LNCAP (cell line): ENCODE data around the gene NF2.

Experiments used
- TF ChIP-seq, protein P1 (sequence below): fragments of 450-650 bp; IDR thresholded peaks from 2 replicates; pipeline ENCODE4 v1.5.1; 2017; ENCODE audit warnings: mild to moderate bottlenecking

NF2 gene

DNA sequence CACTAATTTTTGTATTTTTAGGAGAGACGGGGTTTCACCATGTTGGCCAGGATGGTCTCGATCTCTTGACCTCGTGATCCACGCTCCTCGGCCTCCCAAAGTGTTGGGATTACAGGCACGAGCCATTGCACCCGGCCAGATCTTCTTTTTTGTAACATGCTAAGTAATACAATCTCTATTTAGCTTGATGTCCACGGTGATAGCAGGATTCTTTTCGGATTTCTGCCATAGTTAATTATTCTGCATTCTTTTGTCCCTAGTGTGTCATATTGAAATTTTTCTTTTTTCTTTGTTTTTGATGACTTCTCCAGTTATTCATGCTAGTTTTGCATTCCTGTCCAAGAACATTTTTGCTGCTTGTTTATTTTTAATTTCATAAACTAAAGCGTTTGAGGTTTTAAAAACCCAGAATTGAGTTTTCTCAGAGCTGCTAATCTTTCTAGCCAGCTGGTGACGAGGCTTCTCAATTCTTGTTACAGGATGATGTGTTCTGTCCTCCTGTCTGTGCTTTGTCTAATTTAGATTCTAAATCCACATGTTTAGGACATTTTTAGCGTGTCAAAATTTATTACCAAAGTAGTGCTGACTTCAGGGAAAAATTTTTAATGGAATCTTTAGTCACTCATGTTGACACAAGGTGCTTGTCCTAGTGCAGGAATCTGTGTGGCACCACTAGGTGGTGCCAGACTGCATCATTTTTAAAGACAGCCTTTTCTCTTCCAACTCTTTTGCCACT, 21.8 kb downstream of the NF2 start:
- TF ChIP-seq, protein P1, sequence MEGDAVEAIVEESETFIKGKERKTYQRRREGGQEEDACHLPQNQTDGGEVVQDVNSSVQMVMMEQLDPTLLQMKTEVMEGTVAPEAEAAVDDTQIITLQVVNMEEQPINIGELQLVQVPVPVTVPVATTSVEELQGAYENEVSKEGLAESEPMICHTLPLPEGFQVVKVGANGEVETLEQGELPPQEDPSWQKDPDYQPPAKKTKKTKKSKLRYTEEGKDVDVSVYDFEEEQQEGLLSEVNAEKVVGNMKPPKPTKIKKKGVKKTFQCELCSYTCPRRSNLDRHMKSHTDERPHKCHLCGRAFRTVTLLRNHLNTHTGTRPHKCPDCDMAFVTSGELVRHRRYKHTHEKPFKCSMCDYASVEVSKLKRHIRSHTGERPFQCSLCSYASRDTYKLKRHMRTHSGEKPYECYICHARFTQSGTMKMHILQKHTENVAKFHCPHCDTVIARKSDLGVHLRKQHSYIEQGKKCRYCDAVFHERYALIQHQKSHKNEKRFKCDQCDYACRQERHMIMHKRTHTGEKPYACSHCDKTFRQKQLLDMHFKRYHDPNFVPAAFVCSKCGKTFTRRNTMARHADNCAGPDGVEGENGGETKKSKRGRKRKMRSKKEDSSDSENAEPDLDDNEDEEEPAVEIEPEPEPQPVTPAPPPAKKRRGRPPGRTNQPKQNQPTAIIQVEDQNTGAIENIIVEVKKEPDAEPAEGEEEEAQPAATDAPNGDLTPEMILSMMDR: peak; percentile 97

DNA sequence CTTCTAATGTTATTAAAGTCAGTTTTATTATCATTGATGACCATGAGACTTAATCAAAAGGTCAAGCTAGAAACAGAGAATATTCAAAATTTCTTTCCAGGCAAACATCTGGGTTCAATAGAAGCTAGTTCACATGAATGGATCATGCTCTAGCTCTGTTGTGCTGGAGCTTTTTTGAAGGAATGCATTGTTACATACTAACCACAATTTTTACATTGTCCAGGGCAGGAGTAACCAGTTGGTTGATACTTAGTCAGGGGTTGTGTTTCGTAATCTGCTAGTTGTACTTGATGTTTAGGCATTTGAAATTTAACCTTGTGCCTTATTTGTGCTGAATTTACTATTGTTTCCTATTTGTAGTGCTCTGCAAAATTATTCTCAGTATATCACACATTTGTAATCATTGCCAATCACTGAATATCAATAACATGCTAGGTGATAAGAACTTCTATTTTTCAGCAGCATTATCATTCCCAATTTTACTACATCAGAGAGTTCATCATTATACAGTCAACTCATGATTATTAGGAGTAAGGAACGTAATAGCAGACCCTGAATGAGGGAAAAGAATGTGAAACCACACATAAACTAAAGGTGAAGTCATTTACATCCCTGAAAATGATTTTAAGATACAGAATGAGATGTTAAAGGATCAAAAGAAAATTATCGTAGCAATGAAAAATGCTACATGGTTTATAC, 23.2 kb downstream of the NF2 start:
- TF ChIP-seq, protein P1: no peak

DNA sequence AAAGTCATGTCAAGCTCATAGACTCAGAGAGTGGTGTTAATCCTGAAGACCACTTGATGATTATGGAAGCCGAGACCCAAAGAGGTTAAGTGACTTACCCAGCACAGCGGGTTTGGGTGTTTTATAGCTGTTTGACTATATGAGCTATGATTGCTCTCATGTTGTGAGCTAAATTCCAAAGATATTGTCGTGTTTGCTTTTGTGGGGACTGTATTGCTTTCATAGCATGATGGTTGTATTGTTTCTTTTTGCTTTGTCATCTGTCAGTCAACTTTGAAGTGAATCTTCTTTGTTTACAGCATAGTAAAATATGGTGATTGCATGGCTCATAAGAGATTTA, 23.7 kb downstream of the NF2 start:
- TF ChIP-seq, protein P1: no peak

DNA sequence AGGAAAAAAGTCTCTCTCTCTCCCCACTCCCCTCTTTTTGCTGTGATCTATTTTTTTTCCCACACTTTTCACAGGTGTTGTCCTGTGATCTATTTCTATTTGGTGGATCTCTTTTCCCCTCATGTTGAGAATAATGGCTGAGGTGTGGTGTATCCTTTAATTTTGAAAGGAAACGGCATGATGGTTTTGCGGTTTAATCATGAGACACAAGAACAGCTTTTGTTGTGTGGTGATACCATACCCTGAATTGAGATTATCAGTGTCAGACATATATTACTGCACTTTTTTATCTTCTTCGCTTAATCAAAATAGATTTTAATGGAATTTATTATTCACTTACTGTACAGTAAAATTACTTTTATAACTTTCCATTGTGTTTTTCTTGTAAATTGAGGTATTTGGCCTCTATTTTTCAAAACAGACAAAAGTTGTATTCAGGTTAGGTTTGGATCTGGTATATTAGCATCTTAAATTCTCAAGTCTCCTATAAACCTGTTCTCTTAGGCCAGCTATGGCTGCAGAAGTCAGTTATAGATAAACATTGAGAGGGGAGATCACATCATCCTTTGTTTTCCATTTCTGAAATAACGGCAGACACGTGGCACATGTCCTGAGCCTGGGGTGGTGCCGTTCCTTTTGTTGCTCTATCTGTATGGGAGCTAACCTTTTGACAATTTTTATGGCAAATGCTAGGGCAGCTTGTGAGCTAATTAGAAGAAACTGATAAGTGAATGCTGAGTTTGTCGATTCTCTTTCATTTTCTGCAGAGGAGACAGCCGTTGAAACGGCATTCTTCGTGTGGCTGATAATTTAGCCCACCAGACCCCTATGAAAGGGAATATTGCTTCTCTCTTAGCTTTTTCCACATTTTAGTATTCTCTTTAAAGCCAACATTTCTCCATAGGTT, 25.8 kb downstream of the NF2 start:
- TF ChIP-seq, protein P1: no peak

DNA sequence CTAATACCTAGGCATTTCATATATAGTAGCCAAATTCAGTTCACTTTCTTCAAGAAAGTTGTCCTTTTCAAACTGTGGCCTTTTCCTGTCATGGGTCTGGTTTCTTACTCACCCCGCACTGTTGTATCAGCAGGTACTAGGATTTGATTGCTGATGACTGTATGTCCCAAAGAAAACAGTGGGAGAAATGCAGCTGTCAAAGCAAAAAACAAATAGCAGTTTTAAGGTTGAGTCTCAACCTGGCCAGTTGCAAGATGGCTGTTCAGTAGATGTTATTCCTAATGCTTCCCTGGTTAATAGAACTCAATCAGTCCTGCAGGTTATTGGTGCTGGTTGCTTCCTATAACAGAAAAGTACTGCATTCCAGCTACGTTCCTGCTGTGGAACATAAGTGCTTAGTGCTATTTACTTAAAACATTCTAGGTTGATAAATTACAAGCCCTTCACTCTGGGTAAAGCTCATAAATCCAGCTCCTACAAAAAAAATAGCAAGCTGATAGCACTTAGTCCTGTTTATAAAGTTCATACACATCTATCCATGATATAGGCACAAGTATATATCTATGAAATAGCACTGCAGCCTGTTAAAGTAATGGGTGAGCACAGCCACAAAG, 26.6 kb downstream of the NF2 start:
- TF ChIP-seq, protein P1: no peak

DNA sequence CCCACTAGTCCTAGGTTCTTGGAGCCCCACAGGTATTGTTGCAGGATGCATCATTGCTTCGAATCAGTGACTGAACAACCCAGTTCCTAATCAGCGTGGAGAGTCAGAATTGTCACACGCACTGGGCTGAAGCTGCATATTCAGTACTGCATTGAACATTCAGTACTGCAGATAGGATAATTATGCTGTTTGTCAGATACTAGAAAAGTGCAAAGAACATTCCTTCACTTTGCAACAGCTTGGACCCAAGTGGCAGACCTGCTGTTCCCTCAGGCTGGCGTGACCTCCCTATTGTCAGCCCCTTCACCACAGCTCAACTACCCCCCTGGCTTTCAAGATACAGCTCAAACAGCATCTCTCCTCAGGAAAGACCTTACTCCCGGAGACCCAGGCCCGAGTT, 27.6 kb downstream of the NF2 start:
- TF ChIP-seq, protein P1: no peak

DNA sequence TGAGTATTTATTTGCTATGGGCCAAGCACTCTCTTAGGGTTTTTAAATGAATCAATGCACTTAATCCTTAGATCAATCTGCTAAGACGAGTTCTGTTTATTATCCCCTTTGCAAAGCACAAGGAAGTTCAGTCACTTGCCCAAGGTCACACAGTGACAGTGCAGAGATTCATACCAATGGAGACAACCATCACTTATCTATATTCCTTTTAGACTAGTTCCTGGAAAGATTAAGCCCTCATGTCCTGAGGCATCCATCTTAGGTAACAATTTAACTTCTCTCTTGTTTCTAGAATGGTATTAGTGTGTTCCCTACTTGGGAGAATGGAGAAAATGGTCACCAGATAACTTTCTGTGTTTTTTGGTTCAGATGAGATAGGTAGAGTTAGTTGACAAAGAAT, 28.3 kb downstream of the NF2 start:
- TF ChIP-seq, protein P1: no peak
